LNCAP (cell line): ENCODE data around the gene DEFB115.

Source experiments
- TF ChIP-seq, protein P1 (sequence below): fragments of 450-650 bp; IDR thresholded peaks from 2 replicates; pipeline ENCODE4 v1.5.1; 2017; ENCODE audit warnings: mild to moderate bottlenecking

Gene DEFB115

DNA sequence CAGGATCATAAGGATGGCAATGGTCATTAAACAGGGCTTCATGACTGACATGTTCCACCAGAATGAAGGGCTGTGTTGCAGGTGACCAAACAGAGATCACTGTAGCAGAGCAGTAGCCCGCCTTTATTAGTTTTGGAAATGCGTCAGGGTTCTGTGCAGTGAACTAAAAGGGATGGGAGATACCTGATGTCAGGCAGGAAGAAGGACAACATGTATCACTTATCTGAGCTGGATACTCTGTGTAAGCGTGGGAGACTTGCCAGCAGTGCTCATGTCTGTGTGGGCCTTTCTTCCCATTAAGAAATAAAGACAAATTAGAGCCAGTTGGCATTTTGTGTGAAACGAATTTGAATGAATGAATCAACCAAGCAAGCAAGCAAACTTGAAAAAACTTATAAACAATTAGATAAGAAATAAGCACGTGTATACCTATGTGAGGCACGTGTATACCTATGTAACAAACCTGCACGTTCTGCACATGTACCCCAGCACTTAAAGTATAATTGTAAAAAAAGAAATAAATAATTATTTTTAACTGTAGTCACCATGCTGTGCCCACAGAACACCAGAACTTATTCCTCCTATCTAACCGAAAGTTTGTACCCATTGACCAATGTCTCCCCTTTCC lies 51.2 kb downstream of the DEFB115 start, which contains the start of gene DEFB116:
Gene DEFB116, minus strand, starts transcription at position 51 of the 628 bp plus-strand sequence. Its CDS starts 0 bp downstream, at position 51.
- TF ChIP-seq, protein P1, sequence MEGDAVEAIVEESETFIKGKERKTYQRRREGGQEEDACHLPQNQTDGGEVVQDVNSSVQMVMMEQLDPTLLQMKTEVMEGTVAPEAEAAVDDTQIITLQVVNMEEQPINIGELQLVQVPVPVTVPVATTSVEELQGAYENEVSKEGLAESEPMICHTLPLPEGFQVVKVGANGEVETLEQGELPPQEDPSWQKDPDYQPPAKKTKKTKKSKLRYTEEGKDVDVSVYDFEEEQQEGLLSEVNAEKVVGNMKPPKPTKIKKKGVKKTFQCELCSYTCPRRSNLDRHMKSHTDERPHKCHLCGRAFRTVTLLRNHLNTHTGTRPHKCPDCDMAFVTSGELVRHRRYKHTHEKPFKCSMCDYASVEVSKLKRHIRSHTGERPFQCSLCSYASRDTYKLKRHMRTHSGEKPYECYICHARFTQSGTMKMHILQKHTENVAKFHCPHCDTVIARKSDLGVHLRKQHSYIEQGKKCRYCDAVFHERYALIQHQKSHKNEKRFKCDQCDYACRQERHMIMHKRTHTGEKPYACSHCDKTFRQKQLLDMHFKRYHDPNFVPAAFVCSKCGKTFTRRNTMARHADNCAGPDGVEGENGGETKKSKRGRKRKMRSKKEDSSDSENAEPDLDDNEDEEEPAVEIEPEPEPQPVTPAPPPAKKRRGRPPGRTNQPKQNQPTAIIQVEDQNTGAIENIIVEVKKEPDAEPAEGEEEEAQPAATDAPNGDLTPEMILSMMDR = no peak
